K562 (cell line): Measurements from ENCODE around the gene SIM1. TPM values are rescaled to one million over a fixed set of nuclear protein-coding genes. Genes with fewer than 3 reads are reported as not detected.

Experiments
- ATAC-seq: fragments of 200-7000 bp; cut with Tn5 transposase; 3 replicates; pipeline ENCODE4 v1.9.1; 2020; ENCODE audit warnings: moderate library complexity
- BruUV-seq: library from RNA; stranded (reverse); fragments of 400-500 nt; replicated peaks from 2 replicates; lab custom pipeline; 2021; lab: Mats Ljungman, UMichigan
- CTCF ChIA-PET: fragments of 300-600 bp; formaldehyde crosslinking; extraction: SDS; loops from one replicate; lab custom pipeline; 2021; ENCODE audit warnings: low intra/inter-chr PET ratio; lab: Yijun Ruan, JAX
- POLR2A ChIA-PET: fragments of 300-600, 350-650 bp; sonication (Branson Sonifier 250); formaldehyde crosslinking; extraction: SDS; loops from one replicate; lab custom pipeline; 2021; ENCODE audit warnings: antibody characterized with exemption, inconsistent platforms; lab: Yijun Ruan, JAX
- DNase-seq, 4 experiments: peaks; one replicate each; pipeline versions ENCODE4 v3.0.0 to v3.0.0-alpha.2; 2011 to 2018; ENCODE audit warnings: low spot score in 3 of 4, mixed read lengths in 3 of 4; ENCODE audit errors: extremely low read depth in 1 of 4
- FAIRE-seq: peaks from 2 replicates; lab custom pipeline; 2011; peaks lifted over from hg19 to GRCh38; lab: Jason Lieb, UNC
- H2AFZ ChIP-seq: 2 replicates; pipeline ENCODE4 v1.6.0; 2011; ENCODE audit warnings: low read depth, low read length, control low read depth, inconsistent platforms
- H3K27ac ChIP-seq: fragments of 200-600 bp; 3 replicates; pipeline ENCODE4 v1.8.0; 2011; ENCODE audit warnings: low read depth, mild to moderate bottlenecking, control low read depth, inconsistent platforms, low read length, moderate library complexity, mixed read lengths; ENCODE audit errors: extremely low read depth
- H3K27me3 ChIP-seq, 2 experiments: fragments of 300-600 bp in 1 of 2; 2 replicates in 1 of 2; 3 replicates in 1 of 2; pipeline versions ENCODE4 v1.6.0 to v1.8.0; 2011; ENCODE audit warnings: inconsistent platforms in 2 of 2, low read length in 2 of 2, mild to moderate bottlenecking in 1 of 2, mixed read lengths in 1 of 2, moderate library complexity in 1 of 2; ENCODE audit not compliant: control insufficient read depth in 2 of 2, insufficient read depth in 2 of 2
- H3K36me3 ChIP-seq: fragments of 300-600 bp; 3 replicates; pipeline ENCODE4 v1.8.0; 2011; ENCODE audit warnings: mild to moderate bottlenecking, low read length, inconsistent platforms; ENCODE audit not compliant: control insufficient read depth, insufficient read depth
- H3K4me1 ChIP-seq, 2 experiments: fragments of 200-600 bp in 1 of 2; replicated peaks in 1 of 2; 2 replicates in 1 of 2; 3 replicates in 1 of 2; pipeline versions ENCODE4 v1.5.1 to v1.8.0; 2011; ENCODE audit warnings: inconsistent platforms in 2 of 2, low read length in 2 of 2, mild to moderate bottlenecking in 1 of 2, mixed read lengths in 1 of 2, moderate library complexity in 1 of 2; ENCODE audit not compliant: control insufficient read depth in 2 of 2, insufficient read depth in 2 of 2
- H3K4me2 ChIP-seq: 2 replicates; pipeline ENCODE4 v1.6.1; 2011; ENCODE audit warnings: low read length, control low read depth, inconsistent platforms, mixed read lengths; ENCODE audit not compliant: insufficient read depth
- H3K4me3 ChIP-seq: fragments of 200-600 bp; sonication (generic), shearing (Covaris generic); 2 replicates; pipeline ENCODE4 v1.5.1; 2016; ENCODE audit warnings: control low read depth, inconsistent platforms
- H3K79me2 ChIP-seq: fragments of 200-600 bp; 3 replicates; pipeline ENCODE4 v1.8.0; 2011; ENCODE audit warnings: low read length, inconsistent platforms; ENCODE audit not compliant: control insufficient read depth, insufficient read depth
- H3K9ac ChIP-seq, 2 experiments: 2 replicates each; pipeline versions ENCODE4 v1.6.0 to v1.6.1; 2011; ENCODE audit warnings: low read depth in 2 of 2, low read length in 2 of 2, control low read depth in 1 of 2, inconsistent platforms in 1 of 2, mild to moderate bottlenecking in 1 of 2, mixed read lengths in 1 of 2; ENCODE audit not compliant: insufficient read depth in 1 of 2
- H3K9me1 ChIP-seq: one replicate; pipeline ENCODE4 v1.6.0; 2011; ENCODE audit warnings: inconsistent platforms, mild to moderate bottlenecking, low read length, moderate library complexity; ENCODE audit not compliant: control insufficient read depth, insufficient read depth
- H3K9me3 ChIP-seq: replicated peaks from 2 replicates; pipeline ENCODE4 v1.5.1; 2011; ENCODE audit warnings: low read depth, low read length, inconsistent platforms; ENCODE audit not compliant: control insufficient read depth, insufficient read depth
- H4K20me1 ChIP-seq: replicated peaks from 2 replicates; pipeline ENCODE4 v1.6.1; 2011; ENCODE audit warnings: low read length, inconsistent platforms, mixed read lengths; ENCODE audit not compliant: control insufficient read depth, insufficient read depth
- ATF7 ChIP-seq: fragments of 450-650 bp; IDR thresholded peaks from 2 replicates; pipeline ENCODE4 v1.7.1; 2014; ENCODE audit warnings: mild to moderate bottlenecking, moderate library complexity
- BRD9 ChIP-seq: fragments of 450-650 bp; IDR thresholded peaks from 2 replicates; pipeline ENCODE4 v1.6.1; 2018; ENCODE audit warnings: low read depth; ENCODE audit not compliant: partially characterized antibody
- GATAD2A ChIP-seq: fragments of 450-650 bp; IDR thresholded peaks from 2 replicates; pipeline ENCODE4 v1.6.1; 2017
- HOMEZ ChIP-seq: fragments of 250-450 bp; sonication (Bioruptor Pico); IDR thresholded peaks from 2 replicates; pipeline ENCODE4 v1.4.0; 2020; ENCODE audit warnings: mild to moderate bottlenecking, moderate library complexity
- MTA1 ChIP-seq: fragments of 450-650 bp; IDR thresholded peaks from 2 replicates; pipeline ENCODE4 v1.6.1; 2017; ENCODE audit warnings: borderline replicate concordance
- NFE2 ChIP-seq: IDR thresholded peaks from 2 replicates; pipeline ENCODE4 v1.6.1; 2014; ENCODE audit warnings: antibody characterized with exemption, low read depth
- PCBP1 ChIP-seq: fragments of 200-400 bp; formaldehyde crosslinking; IDR thresholded peaks from 2 replicates; pipeline ENCODE4 v1.6.1; 2018; ENCODE audit warnings: mild to moderate bottlenecking, low read depth, low read length; ENCODE audit not compliant: poor library complexity, severe bottlenecking
- SMAD4 ChIP-seq: fragments of 250-450 bp; sonication (Bioruptor Pico); conservative IDR thresholded peaks from 2 replicates; pipeline ENCODE4 v1.8.0; 2021; ENCODE audit warnings: inconsistent platforms, mild to moderate bottlenecking, moderate library complexity
- SOX6 ChIP-seq: fragments of 450-650 bp; IDR thresholded peaks from 2 replicates; pipeline ENCODE4 v1.6.1; 2014; ENCODE audit warnings: mild to moderate bottlenecking
- TAL1 ChIP-seq: fragments of 450-650 bp; IDR thresholded peaks from 2 replicates; pipeline ENCODE4 v1.6.1; 2016; ENCODE audit warnings: mild to moderate bottlenecking
- TEAD4 ChIP-seq, 2 experiments: sonication (generic) in 1 of 2; formaldehyde crosslinking in 1 of 2; IDR thresholded peaks; 2 replicates each; pipeline versions ENCODE4 v1.6.1 to v1.8.0; 2012 to 2022; ENCODE audit warnings: borderline replicate concordance in 1 of 2, inconsistent platforms in 1 of 2, low read length in 1 of 2, mild to moderate bottlenecking in 1 of 2, missing genetic modification reagents in 1 of 2
- ZKSCAN8 ChIP-seq: fragments of 200-800 bp; sonication (Bioruptor generic); IDR thresholded peaks from 2 replicates; pipeline ENCODE4 v1.6.1; 2016; ENCODE audit warnings: missing genetic modification characterization, missing compliant biosample characterization
- ZNF174 ChIP-seq: fragments of 250-450 bp; sonication (Bioruptor Pico); IDR thresholded peaks from 2 replicates; pipeline ENCODE4 v1.4.0; 2020; ENCODE audit warnings: mild to moderate bottlenecking
- ZNF239 ChIP-seq: fragments of 250-450 bp; sonication (Bioruptor Pico); IDR thresholded peaks from 2 replicates; pipeline ENCODE4 v1.4.0; 2020; ENCODE audit warnings: mild to moderate bottlenecking
- ZNF696 ChIP-seq: fragments of 250-450 bp; sonication (Bioruptor Pico); conservative IDR thresholded peaks from 2 replicates; pipeline ENCODE4 v1.4.0; 2020; ENCODE audit warnings: mild to moderate bottlenecking, moderate library complexity
- WGBS: fragments of 100-300 bp; shearing (Covaris generic); methylation state at CpG from one replicate; pipeline ENCODE4 v1.1.6; 2016; ENCODE audit warnings: low coverage, mixed read lengths; ENCODE audit not compliant: insufficient coverage; ENCODE audit errors: missing lambda C conversion rate; 5-methylcytosine and 5-hydroxymethylcytosine counted together
- in situ Hi-C: fragments of 300-500 bp; cut with MboI; formaldehyde crosslinking; loops from 4 replicates; pipeline ENCODE4 v1.15.0; 2018; ENCODE audit warnings: inconsistent platforms, mixed read lengths
- intact Hi-C: fragments of 100-400 bp; cut with micrococcal nuclease; formaldehyde crosslinking; loops from 2 replicates; pipeline ENCODE4 v1.14.2; 2022
- polyA plus RNA-seq, 8 experiments: library from polyadenylated mRNA; depleted of rRNA in 4 of 8; stranded (reverse) in 5 of 8; unstranded in 3 of 8; fragments of >200 nt; fragmentation: Nextera tagmentation in 2 of 8; fragmentation: Illumina TruSeq in 1 of 8; extraction: Ambion mirVana in 2 of 8; extraction: Trizol in 1 of 8; gene quantifications; 2 replicates each; pipeline versions ENCODE4 v1.2.1 to v1.2.3, GENCODE V29; 2011 to 2014; ENCODE audit warnings: inconsistent platforms in 1 of 8, missing spikeins in 1 of 8
- total RNA-seq, 7 experiments: library from RNA; depleted of rRNA in 6 of 7; stranded (reverse); fragments of >200 nt in 6 of 7; fragmentation: Illumina TruSeq in 2 of 7; extraction: Trizol in 2 of 7; gene quantifications; 2 replicates each; pipeline versions ENCODE4 v1.2.1 to v1.2.3, GENCODE V29; 2011 to 2021; ENCODE audit warnings: low replicate concordance in 1 of 7
- TF ChIP-seq, protein P1 (sequence below), 2 experiments: IDR thresholded peaks in 1 of 2; conservative IDR thresholded peaks in 1 of 2; 2 replicates each; pipeline ENCODE4 v1.6.1; 2016; ENCODE audit warnings: low read depth in 2 of 2, mild to moderate bottlenecking in 1 of 2, missing compliant biosample characterization in 1 of 2, missing genetic modification characterization in 1 of 2, moderate library complexity in 1 of 2

Gene SIM1
- total and polyA plus RNA-seq, 9 of the 15 experiments (the other 6 are each of a cell fraction or from before 2014, with no cell fraction given) = not detected

DNA sequence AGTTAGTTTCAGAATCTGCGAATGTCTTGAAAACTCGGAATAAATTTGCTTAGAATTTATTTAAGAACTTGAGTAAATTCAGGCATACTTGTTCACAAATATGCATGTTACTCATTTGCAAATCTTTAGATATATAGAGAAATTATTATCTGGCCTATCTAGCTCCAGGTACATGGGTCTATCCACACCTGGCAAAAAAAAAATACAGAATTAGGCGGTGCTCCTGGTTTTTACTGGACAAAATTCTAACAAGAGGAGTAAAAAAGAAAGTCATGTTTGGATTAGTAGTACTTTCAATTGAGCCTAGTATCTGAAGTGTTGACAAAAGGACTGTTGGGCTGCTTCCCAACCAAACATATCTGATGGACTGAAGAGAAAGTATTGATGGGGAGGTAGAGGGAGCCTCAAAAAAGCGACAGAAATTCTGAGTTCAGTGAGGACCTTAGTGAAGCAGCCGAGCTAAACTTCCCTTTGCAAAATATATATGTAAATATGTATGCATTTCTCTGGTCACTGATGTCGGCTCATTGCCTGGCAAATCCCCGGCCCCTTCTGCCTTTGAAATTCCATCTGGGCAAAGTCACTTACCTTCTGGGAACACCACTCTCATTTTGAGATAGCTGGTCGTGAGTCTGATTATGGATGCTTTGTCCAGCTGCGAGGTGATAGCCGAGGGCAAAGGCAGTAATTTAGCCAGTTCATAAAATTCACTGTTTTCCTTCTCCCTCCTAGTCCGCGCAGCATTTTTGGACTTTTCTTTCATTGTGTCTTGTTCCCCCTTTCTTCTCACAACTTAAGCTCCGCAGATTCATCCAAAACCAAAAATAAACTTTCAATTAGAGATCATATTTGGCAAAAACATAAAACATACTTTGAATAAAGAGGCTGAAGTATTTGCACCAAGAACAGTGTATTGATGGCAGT lies 1.8 kb downstream of the SIM1 start:
- WGBS = 2% methylated on average over 11 of the region's 13 CpGs
- POLR2A ChIA-PET = interaction anchor here (0.6 to 1.5 kb wide), 3 partner anchors 8 to 851 kb away, joined by 3 to 4 read pairs (median 4); no protein-coding TSS in a partner anchor
- Histone ChIP-seq H3K36me3 (no peaks in the 10 kb centered on the region), H3K9me1 (no peaks in the 10 kb centered on the region), H3K9me3 (no peaks in the 10 kb centered on the region), H3K4me1 (peaks cover 0 to 22% of the 10 kb centered on the region in 2 experiments; a peak in 1 of 5 replicates), H3K79me2 (no peaks in the 10 kb centered on the region), H3K9ac (no peak overlapping the region), H2AFZ (no peak overlapping the region), H3K4me3 (no peak overlapping the region), H4K20me1 (no peaks in the 10 kb centered on the region), H3K27ac (no peak overlapping the region), H3K4me2 (no peak overlapping the region), H3K27me3 (peaks cover 55 to 64% of the 10 kb centered on the region in 2 experiments)
- in situ Hi-C loops = no loop called here
- CTCF ChIA-PET = no interaction called here
- intact Hi-C loops = no loop called here
- ATAC-seq (no peak), FAIRE-seq (no peak), DNase-seq (no peak)
- no TSS peak for BruUV-seq
- TF ChIP-seq BRD9 (no peak), NFE2 (no peak), ZNF174 (CRISPR knock-in tag) (no peak), SOX6 (no peak), SMAD4 (CRISPR knock-in tag) (no peak), ATF7 (no peak), TEAD4 (IDR thresholded peaks at IDR 0.05; ENCODE audit: low read length) (no peak), TEAD4 (CRISPR knock-in tag; IDR thresholded peaks at IDR 0.05; ENCODE audit: borderline replicate concordance) (no peak), TAL1 (no peak), ZNF696 (no peak), ZKSCAN8 (CRISPR knock-in tag) (no peak), GATAD2A (no peak), ZNF239 (CRISPR knock-in tag) (no peak), MTA1 (no peak), HOMEZ (no peak), PCBP1 (no peak)
- TF ChIP-seq, protein P1, sequence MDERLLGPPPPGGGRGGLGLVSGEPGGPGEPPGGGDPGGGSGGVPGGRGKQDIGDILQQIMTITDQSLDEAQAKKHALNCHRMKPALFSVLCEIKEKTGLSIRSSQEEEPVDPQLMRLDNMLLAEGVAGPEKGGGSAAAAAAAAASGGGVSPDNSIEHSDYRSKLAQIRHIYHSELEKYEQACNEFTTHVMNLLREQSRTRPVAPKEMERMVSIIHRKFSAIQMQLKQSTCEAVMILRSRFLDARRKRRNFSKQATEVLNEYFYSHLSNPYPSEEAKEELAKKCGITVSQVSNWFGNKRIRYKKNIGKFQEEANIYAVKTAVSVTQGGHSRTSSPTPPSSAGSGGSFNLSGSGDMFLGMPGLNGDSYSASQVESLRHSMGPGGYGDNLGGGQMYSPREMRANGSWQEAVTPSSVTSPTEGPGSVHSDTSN (CRISPR knock-in tag; IDR thresholded peaks at IDR 0.05; ENCODE audit: low read depth) = no peak
- TF ChIP-seq, protein P1 (tag; conservative IDR thresholded peaks at IDR 0.05; ENCODE audit: low read depth) = no peak
